NCI-H2196 (cell line): ENCODE measurements around the gene CTNNA3.

ENCODE experiments used
- DNase-seq: peaks from one replicate; lab custom pipeline; 2025; ENCODE audit not compliant: unreplicated experiment; lab: John Stamatoyannopoulos, UW

The CTNNA3 gene

DNA sequence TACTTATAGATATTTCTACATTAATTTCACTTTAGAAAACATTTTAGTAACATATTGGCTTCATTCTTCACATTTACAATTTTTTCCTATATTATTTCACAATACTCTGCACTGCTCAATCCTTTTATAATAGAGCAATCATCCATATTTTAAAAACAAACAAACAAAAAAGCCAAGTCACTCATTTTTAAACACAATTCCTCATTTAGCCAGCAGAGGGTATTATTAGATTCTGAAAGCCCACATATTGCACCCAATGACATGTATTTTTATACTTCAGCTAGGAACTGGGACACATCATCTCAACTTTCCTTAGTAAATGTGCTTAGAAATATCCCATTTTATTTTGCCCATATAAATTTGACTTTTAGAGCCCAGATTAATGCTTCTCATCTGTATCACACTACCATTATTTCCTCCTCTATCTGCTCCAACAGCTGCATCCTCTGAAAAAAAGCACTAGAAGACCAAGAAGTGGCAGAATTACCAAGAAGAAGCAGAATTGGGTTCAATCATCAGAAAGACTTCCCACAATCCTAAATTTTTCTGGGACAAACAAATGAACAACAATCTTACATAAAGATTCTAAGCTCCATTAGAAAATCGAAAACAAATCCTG lies 29.5 kb downstream of the CTNNA3 start:
- DNase-seq, result no peak

DNA sequence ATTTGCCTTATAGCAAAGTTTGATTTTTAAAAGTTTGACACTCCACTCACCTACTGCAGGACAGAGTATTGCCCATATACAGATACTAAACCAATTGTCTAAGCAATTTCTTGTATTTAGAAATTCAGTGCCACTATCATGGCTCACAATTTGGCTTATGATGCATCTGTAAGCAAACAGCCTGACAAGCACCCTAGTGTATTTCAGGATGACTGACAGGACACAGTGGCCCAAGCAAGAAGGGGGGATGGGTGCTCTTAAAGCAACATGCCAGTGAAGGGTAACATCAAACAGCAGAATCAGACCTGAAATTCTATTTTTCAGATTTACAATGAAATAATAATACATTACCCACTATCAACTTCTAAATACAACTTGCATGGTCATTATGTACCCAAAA lies 30.5 kb downstream of the CTNNA3 start:
- no peak for DNase-seq

DNA sequence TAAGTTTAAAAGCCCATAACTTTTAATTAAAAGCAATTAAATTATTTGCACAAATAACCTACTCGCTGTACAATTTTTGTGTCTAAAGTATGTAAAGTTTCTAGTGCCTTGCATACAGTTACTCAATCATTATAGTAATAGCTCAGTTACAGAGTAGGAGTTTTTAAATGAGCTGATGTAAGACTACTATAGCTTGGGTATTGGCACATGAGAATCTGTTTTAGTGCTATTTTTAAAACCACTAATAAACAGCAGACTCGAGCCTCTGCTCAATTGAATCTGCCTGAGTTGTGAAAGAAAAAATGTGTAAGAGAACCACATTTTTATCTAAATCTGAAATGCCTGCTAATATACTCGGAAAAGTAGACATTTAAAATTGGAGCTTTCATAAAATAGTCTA lies 31.1 kb downstream of the CTNNA3 start:
- DNase-seq, result no peak

DNA sequence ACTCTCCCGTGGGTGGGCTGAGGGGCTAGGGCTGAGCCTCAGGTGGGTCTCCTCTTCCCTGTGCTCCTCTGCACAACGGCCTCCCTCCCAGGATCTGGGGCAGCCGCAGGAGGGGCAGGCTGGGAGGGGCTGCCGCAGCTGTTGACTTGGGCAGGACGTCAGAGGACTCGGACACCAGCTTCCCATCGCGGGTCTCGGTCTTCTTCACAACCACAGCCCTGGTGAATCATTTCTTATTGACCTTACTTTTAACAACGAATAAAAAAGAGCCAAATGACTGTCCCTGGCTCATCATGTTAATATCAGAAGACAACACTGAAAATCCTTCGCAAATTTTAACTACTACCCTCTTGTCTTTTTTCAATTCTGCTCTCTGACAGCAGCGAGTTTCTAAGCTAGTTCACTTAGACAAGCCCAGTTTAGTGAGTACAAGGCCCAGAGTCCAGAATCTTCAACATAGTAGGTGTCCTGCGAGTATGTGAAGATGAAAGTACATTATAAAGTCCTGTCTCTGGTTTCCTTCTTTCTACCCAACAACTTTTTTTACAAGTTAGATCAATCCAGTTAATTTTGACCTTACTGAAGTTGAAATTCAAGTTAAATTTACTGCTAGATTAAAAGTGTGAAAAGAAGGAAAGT lies 32.4 kb downstream of the CTNNA3 start:
- DNase-seq, result no peak

DNA sequence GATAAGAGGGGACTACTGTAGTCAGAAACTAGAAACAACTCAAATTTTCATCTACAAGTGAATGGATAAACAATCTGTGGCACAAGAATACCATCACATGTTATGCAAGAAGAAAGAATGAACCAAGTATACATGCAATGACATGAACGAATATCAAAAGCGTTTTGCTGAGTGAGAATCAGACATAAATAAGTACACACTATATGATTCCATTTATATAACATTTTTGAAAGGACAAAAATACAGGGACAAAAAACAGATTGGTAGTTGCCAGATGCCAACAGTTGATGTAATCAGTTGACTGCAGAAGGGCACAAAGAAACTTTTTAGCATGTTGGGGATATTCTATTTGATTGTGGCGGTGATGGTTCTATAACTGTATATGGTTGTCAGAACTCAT lies 33.6 kb downstream of the CTNNA3 start:
- no peak for DNase-seq

DNA sequence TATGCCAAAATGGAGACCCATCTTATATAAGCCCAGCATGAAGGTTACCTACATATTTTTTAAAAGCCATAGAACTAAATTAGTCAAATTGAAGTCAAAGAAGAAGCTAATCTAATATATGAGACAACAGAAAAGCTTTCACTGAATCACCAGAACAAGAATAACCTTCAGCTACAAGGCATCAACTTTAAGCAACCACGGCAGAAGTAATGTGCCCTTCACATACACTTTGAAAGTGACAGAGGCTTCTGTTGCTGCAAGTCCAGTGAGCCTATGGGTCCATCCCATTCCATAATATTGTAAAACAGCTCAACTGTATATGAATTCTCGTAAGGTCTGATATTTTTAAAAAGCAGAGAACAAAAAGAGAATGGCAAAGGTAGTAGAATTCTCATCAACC lies 36.5 kb downstream of the CTNNA3 start:
- no peak for DNase-seq

- no peak for DNase-seq
Observed at GRCh38 chr10:67657775-67658174, 38.2 kb downstream of the CTNNA3 start.

- DNase-seq, result no peak
Observed at GRCh38 chr10:67650558-67650957, 45.4 kb downstream of the CTNNA3 start.

- no peak for DNase-seq
Observed at GRCh38 chr10:67648613-67649229, 47.3 kb downstream of the CTNNA3 start.

DNA sequence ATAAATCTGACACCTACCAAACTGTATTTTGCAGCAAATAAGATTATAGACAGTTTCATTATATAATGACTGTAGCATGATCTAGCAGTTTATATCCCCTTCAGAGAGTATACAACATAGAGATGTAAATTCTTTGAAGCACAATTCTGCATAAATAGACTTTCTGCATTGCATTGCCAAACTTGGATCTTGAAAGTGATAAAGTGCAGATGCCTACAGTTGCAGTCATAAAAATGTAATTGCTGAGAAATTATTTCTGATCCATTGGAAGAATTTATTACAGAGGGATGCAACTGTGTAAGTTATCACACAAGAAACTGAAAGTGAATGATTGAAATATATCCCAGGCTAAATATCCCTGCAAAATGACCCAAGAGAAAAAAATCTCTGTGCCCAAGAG lies 65.1 kb downstream of the CTNNA3 start:
- DNase-seq, result no peak

DNA sequence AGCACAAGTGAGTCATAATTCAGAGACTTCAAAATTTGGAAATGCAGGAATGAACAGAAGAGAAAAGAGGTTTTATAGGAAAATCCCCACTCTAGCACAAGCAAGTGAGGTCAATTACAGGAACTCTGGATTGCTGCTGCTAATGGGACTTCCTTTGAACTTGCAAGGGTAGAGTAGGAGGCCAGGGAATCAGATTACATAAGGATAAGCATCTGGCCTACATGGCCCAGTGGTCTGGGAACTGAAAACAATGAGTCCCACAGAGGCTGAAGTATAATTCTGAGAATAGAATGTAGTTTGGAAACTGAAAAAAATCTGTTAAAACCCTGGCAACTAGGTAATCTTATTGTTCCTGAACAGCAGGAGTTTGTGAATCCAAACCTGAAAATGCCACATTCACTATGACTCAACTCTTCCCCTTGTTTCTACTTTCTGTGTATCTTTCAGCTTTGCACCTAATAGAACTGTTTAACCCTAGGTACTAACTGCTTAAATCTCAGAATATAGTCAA lies 66.5 kb downstream of the CTNNA3 start:
- DNase-seq, result no peak

DNA sequence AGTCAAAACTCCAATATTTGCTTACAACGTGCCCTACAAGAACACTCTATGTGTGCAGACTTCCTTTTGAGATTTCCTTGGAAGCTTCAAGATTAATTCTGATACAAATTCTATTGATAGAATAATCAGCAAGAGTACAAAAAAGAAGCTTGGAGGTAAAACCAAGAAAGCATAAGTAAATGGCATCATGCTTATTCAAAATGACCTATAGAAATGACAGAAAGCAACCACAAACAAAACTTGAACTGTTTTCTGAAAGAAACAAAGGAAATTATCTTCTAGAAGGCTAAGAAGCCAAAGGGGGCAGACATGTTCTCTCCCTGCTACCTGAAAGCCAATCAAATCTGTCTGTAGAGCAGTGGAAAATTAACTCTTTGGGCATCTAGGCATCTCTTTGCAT lies 73.0 kb downstream of the CTNNA3 start:
- DNase-seq, result no peak

DNA sequence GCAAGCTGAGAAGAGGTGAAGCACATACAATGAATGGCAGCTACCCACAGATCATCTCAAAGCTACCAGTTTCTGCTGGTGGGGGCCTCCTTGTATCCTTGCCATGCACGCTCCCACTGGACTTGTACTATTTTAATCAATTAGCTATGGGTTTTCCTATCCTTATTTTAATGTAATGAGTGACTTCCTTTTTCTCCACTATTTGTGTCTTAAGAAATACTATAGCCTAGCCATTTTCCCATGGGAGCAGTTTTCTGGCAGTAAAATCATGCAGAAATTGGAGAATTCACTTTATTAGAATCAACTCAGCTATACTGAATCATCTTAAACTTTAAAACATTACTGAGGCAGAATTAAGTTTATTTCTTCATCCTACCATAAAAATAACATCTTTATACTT lies 73.5 kb downstream of the CTNNA3 start:
- DNase-seq, result no peak

GRCh38 chr10:67621834-67622233 lies 74.2 kb downstream of the CTNNA3 start:
- no peak for DNase-seq

- DNase-seq, result no peak
Observed at GRCh38 chr10:67618116-67618515, 77.9 kb downstream of the CTNNA3 start.

- DNase-seq, result no peak
Observed at GRCh38 chr10:67612577-67613537, 83.1 kb downstream of the CTNNA3 start.

DNA sequence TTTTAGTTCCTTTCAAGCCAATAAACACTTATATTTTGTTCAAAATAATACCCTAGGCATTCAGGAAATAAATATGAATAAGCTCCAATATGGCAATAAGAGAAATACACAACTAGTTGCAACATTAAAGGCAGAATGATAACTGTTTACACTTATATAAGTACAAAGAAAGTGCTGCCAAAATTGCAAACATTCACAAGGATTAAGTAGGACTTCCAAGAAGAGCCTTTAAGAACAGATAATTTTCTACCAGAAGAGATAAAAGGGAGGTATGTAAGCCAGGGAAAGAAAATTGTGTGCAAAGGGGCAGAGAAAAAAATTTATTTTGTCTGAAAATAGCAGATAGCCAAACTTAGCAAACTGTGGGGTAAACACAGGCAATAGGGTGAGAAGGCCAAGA lies 83.8 kb downstream of the CTNNA3 start:
- DNase-seq, result no peak

GRCh38 chr10:67609996-67610793 lies 85.8 kb downstream of the CTNNA3 start:
- DNase-seq, result no peak

DNA sequence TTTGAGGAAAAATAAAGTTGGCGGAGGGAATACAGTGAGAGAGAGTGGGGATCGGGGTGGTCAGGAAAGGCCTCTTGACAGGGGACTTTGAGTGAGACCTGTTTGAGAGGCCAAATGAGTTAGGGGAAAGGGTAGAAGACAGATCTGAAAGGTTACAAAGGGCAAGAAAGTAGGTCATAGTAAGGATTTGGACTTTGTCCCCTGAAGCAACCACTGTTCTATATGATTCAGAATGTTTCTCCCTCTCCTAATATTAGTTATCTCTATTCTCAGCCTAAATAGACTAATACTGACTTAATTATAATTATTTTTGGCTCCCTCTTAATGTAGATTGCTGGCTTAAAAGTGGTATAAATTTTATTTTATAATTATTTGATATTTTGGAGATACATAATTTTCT lies 88.0 kb downstream of the CTNNA3 start:
- DNase-seq, result no peak

DNA sequence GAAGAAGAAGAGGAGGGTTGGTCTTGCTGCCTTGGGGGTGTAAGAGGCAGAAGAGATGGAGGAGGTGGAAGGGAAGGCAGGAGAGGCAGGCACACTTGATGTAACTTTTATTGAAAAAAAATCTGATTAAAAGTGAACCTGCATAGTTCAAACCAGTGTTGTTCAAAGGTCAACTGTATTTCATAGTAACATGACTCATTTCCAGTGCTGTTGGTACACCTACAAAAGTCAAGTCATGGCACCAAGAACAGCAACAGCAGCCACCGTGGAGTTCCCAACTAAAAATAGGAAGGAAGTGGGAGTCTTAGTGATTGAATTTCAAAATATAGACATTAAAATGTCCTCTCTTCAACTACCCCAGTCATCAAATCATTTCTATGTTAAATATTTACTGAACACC lies 88.5 kb downstream of the CTNNA3 start:
- DNase-seq, result no peak

- DNase-seq, result no peak
Observed at GRCh38 chr10:67606572-67606971, 89.4 kb downstream of the CTNNA3 start.
